K562 (cell line): ENCODE data around the gene TMEM60. TPM values are rescaled to one million over a fixed set of nuclear protein-coding genes. Genes with fewer than 3 reads are reported as not detected.

Experiments
- BRF2 ChIP-seq: IDR thresholded peaks from 3 replicates; pipeline ENCODE4 v1.6.1; 2011; ENCODE audit warnings: borderline replicate concordance, mild to moderate bottlenecking; ENCODE audit not compliant: insufficient read length, insufficient read depth
- CHD7 ChIP-seq: fragments of 200-600 bp; sonication (generic); IDR thresholded peaks from one replicate; pipeline ENCODE4 v1.6.1; 2012; ENCODE audit warnings: mild to moderate bottlenecking, low read depth, low read length, inconsistent platforms
- polyA plus RNA-seq, 8 experiments: library from polyadenylated mRNA; depleted of rRNA in 4 of 8; stranded (reverse) in 5 of 8; unstranded in 3 of 8; fragments of >200 nt; fragmentation: Nextera tagmentation in 2 of 8; fragmentation: Illumina TruSeq in 1 of 8; extraction: Ambion mirVana in 2 of 8; extraction: Trizol in 1 of 8; gene quantifications; 2 replicates each; pipeline versions ENCODE4 v1.2.1 to v1.2.3, GENCODE V29; 2011 to 2014; ENCODE audit warnings: inconsistent platforms in 1 of 8, missing spikeins in 1 of 8
- total RNA-seq, 7 experiments: library from RNA; depleted of rRNA in 6 of 7; stranded (reverse); fragments of >200 nt in 6 of 7; fragmentation: Illumina TruSeq in 2 of 7; extraction: Trizol in 2 of 7; gene quantifications; 2 replicates each; pipeline versions ENCODE4 v1.2.1 to v1.2.3, GENCODE V29; 2011 to 2021; ENCODE audit warnings: low replicate concordance in 1 of 7

TMEM60 gene
- total and polyA plus RNA-seq, 9 of the 15 experiments (the other 6 are each of a cell fraction or from before 2014, with no cell fraction given) = 12.5 to 140 (median 38.4) TPM

- TF ChIP-seq CHD7 (no peak), BRF2 (no peak)
Observed at GRCh38 chr7:77823787-77824186, 25.6 kb upstream of the TMEM60 start (continued).
